Measurements from ENCODE around the gene PPP1R14C.

GRCh38 chr6:150227281-150227680 is 84.4 kb downstream of the PPP1R14C start:
- no peak for TF ChIP-seq CTCF (optimal IDR thresholded peaks at IDR 0.05 in 1 of 3, IDR thresholded peaks at IDR 0.05 in 1 of 3, conservative IDR thresholded peaks at IDR 0.05 in 1 of 3; ENCODE audit: extremely low read depth in 1 of 3, insufficient read depth in 2 of 3, low read length in 3 of 3)
- no peak for TF ChIP-seq EZH2 (IDR thresholded peaks at IDR 0.05; ENCODE audit: low read length)

All from keratinocyte (primary cell).